Neural progenitor cell (in vitro differentiated cells): ENCODE results near the gene KCNK10.

ENCODE experiments used
- CTCF ChIP-seq: fragments of 200-600 bp; sonication (generic); IDR thresholded peaks from 2 replicates; pipeline ENCODE4 v1.5.1; 2017; ENCODE audit warnings: antibody characterized with exemption, mild to moderate bottlenecking
- EZH2 ChIP-seq: fragments of 200-600 bp; sonication (generic); IDR thresholded peaks from 2 replicates; pipeline ENCODE4 v1.6.1; 2017; ENCODE audit warnings: antibody characterized with exemption, mild to moderate bottlenecking, moderate library complexity
- EZH2phosphoT487 ChIP-seq: fragments of 200-600 bp; sonication (generic); IDR thresholded peaks from 2 replicates; pipeline ENCODE4 v1.6.1; 2017; ENCODE audit warnings: antibody characterized with exemption

GRCh38 chr14:88208858-88209257 is 114.2 kb downstream of the KCNK10 start:
- TF ChIP-seq EZH2 (no peak), CTCF (no peak), EZH2phosphoT487 (no peak)
